EH (cell line): ENCODE measurements around the gene SEC31A.
"Not testable (repeated sequence)": the region's sequence is repeated elsewhere in the genome, so short reads cannot be mapped to it uniquely, and the experiment has no call there.

Source experiments
- DNase-seq: peaks from one replicate; pipeline ENCODE4 v3.0.0-alpha.2; 2015; ENCODE audit warnings: low read depth

Gene SEC31A

GRCh38 chr4:82848706-82849105, 42.2 kb downstream of the SEC31A start:
- DNase-seq, result no peak

GRCh38 chr4:82842593-82842992, 48.4 kb downstream of the SEC31A start:
- DNase-seq, result peak; percentile 34

GRCh38 chr4:82839624-82840023, 51.3 kb downstream of the SEC31A start:
- no peak for DNase-seq

GRCh38 chr4:82833696-82834313, 57.1 kb downstream of the SEC31A start:
- DNase-seq, result peak; percentile 87

- DNase-seq, result not testable (repeated sequence)
These were observed 57.9 kb downstream of the SEC31A start for GRCh38 chr4:82833060-82833459.

- DNase-seq, result no peak
These were observed 65.5 kb downstream of the SEC31A start for GRCh38 chr4:82825425-82825824.

GRCh38 chr4:82823062-82823461, 67.9 kb downstream of the SEC31A start:
- DNase-seq, result peak; percentile 86

GRCh38 chr4:82820689-82821088, 70.3 kb downstream of the SEC31A start:
- DNase-seq, result no peak

- no peak for DNase-seq
These were observed 72.0 kb downstream of the SEC31A start for GRCh38 chr4:82818664-82819662.

GRCh38 chr4:82816874-82817273, 74.1 kb downstream of the SEC31A start:
- DNase-seq, result not testable (repeated sequence)

GRCh38 chr4:82814034-82814433, 76.9 kb downstream of the SEC31A start:
- DNase-seq, result no peak

- peak; percentile 56 for DNase-seq
These were observed 79.1 kb downstream of the SEC31A start for GRCh38 chr4:82811838-82812341.

- DNase-seq, result no peak
These were observed 79.6 kb downstream of the SEC31A start for GRCh38 chr4:82811392-82811791.

- DNase-seq, result no peak
These were observed 80.8 kb downstream of the SEC31A start for GRCh38 chr4:82810176-82810575.

GRCh38 chr4:82809619-82810018, 81.3 kb downstream of the SEC31A start:
- DNase-seq, result no peak

GRCh38 chr4:82803746-82804145, 87.2 kb downstream of the SEC31A start:
- DNase-seq, result no peak

- no peak for DNase-seq
These were observed 88.0 kb downstream of the SEC31A start for GRCh38 chr4:82802911-82803310.

- peak; percentile 51 for DNase-seq
These were observed 88.9 kb downstream of the SEC31A start for GRCh38 chr4:82801910-82802521.

GRCh38 chr4:82799006-82799881, 91.7 kb downstream of the SEC31A start:
- peak; percentile 27 for DNase-seq

- peak; percentile 91 for DNase-seq
These were observed 92.6 kb downstream of the SEC31A start, which contains the start of gene SCD5 for GRCh38 chr4:82798168-82799005. Gene SCD5 (minus strand): TSS chr4:82798796. CDS start chr4:82798537, 259 bp downstream.
